HT1080 (cell line): ENCODE measurements around the gene PRAMEF12. TPM values are rescaled to one million over a fixed set of nuclear protein-coding genes. Genes with fewer than 3 reads are reported as not detected.

ENCODE experiments used
- total RNA-seq: library from RNA; depleted of rRNA; stranded (reverse); fragments of >200 nt; shearing (Covaris generic); gene quantifications from 2 replicates; pipeline ENCODE4 v1.2.3, GENCODE V29; 2014; rRNA removed

Gene PRAMEF12
- total RNA-seq, 1 experiment from 2014 or later: not detected

Other genes with a start within 250 kb of the PRAMEF12 start
- 0.10 TPM in 1 of 2 replicates, not detected in the other for gene DHRS3, start 155.5 kb upstream of the PRAMEF12 start, total RNA-seq
- not detected in 2 replicates for gene AADACL4, start 129.7 kb upstream of the PRAMEF12 start, total RNA-seq
- gene AADACL3, start 57.6 kb upstream of the PRAMEF12 start, total RNA-seq: not detected in 2 replicates
- not detected in 2 replicates for gene CFAP107, start 27.5 kb upstream of the PRAMEF12 start, total RNA-seq
- not detected in 2 replicates for gene PRAMEF1, start 17.7 kb downstream of the PRAMEF12 start, total RNA-seq
- not detected in 2 replicates for gene PRAMEF11, start 57.7 kb downstream of the PRAMEF12 start, total RNA-seq
- gene HNRNPCL1, start 75.0 kb downstream of the PRAMEF12 start, total RNA-seq: not detected in 2 replicates
- gene PRAMEF2, start 83.3 kb downstream of the PRAMEF12 start, total RNA-seq: not detected in 2 replicates
- not detected in 2 replicates for gene PRAMEF4, start 112.5 kb downstream of the PRAMEF12 start, total RNA-seq
- not detected in 2 replicates for gene PRAMEF10, start 124.5 kb downstream of the PRAMEF12 start, total RNA-seq
- gene PRAMEF7, start 142.9 kb downstream of the PRAMEF12 start, total RNA-seq: not detected in 2 replicates
- gene PRAMEF6, start 173.8 kb downstream of the PRAMEF12 start, total RNA-seq: not detected in 2 replicates